Upper lobe of right lung (tissue), 1 donor: Measurements from ENCODE around the gene PCDHGB2. TPM values are rescaled to one million over a fixed set of nuclear protein-coding genes. Genes with fewer than 3 reads are reported as not detected.
A peak's percentile ranks its signal among the peaks of the same experiment; 100 is the strongest.
"Not testable (repeated sequence)": the region's sequence is repeated elsewhere in the genome, so short reads cannot be mapped to it uniquely, and the experiment has no call there.

ENCODE experiments used
- ATAC-seq: fragments of 200-7000 bp; cut with Tn5 transposase; one replicate; pipeline ENCODE4 v1.9.1; 2020; ENCODE audit warnings: mild to moderate bottlenecking, moderate library complexity
- DNase-seq: peaks from one replicate; pipeline ENCODE4 v3.0.0-alpha.2; 2020
- H3K27ac ChIP-seq: fragments of 200-600 bp; one replicate; pipeline ENCODE4 v1.8.0; 2022
- H3K27me3 ChIP-seq: fragments of 200-600 bp; one replicate; pipeline ENCODE4 v1.8.0; 2022; ENCODE audit warnings: mild to moderate bottlenecking
- H3K36me3 ChIP-seq: fragments of 200-600 bp; one replicate; pipeline ENCODE4 v1.8.0; 2022
- H3K4me1 ChIP-seq: fragments of 200-600 bp; one replicate; pipeline ENCODE4 v1.8.0; 2022
- H3K4me3 ChIP-seq: fragments of 200-600 bp; one replicate; pipeline ENCODE4 v1.8.0; 2022; ENCODE audit warnings: mild to moderate bottlenecking
- H3K9me3 ChIP-seq: fragments of 200-600 bp; one replicate; pipeline ENCODE4 v1.8.0; 2022
- CTCF ChIP-seq: fragments of 200-600 bp; IDR thresholded peaks from one replicate; pipeline ENCODE4 v1.8.0; 2022; ENCODE audit warnings: antibody characterized with exemption
- intact Hi-C: fragments of 100-400 bp; cut with DNase I; formaldehyde crosslinking; loops from one replicate; pipeline ENCODE4 v1.11.0; 2022
- total RNA-seq: library from RNA; stranded (reverse); fragmentation: NEBNext Ultra II Directional; extraction: Animal tissue kit (Norgen Biotek cat#: 25700); gene quantifications from one replicate; pipeline ENCODE4 v1.2.1, GENCODE V29; 2021
- donor health status: DM: no; HTN: yes; CAD: no; lungs with severe emphysema.

The PCDHGB2 gene
- total RNA-seq, 1 donor from 2014 or later = 3.8 TPM

DNA sequence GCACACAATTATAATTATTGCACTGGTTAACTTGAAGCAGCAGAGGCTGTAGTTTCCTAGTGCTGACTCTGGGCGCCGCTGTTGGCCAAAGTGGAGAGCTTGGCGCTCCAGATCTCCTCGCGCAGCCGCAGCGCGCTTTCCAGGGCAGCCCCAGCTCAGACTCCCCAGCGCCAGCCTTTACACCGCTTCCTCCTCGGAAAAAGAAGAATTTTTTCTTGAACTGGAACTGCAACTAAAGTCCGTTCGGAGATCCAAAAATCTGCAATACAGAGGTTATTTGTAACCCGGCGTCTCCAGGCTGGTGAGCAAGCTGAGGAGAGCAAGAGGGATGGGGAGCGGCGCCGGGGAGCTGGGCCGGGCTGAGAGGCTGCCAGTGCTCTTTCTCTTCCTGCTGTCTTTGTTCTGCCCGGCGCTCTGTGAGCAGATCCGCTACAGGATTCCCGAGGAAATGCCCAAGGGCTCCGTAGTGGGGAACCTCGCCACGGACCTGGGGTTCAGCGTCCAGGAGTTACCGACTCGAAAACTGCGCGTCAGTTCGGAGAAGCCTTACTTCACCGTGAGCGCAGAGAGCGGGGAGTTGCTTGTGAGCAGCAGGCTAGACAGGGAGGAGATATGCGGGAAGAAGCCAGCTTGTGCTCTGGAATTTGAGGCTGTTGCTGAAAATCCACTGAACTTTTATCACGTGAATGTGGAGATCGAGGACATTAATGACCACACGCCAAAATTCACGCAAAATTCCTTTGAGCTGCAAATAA, 27.9 kb downstream of the PCDHGB2 start, which contains the start of gene PCDHGB4:
Gene PCDHGB4, plus strand, starts transcription at position 142 of the 755 bp plus-strand sequence. Its CDS starts 187 bp downstream, at position 329.
- peaks cover 31% of the 10 kb centered on the region for H3K9me3 ChIP-seq
- H3K27me3 ChIP-seq, intact Hi-C loops, H3K27ac ChIP-seq, H3K4me1 ChIP-seq, H3K36me3 ChIP-seq, H3K4me3 ChIP-seq: not testable (repeated sequence)
- peak; percentile 42 for TF ChIP-seq CTCF
- peak; percentile 92 for ATAC-seq
- DNase-seq = peak; percentile 74

DNA sequence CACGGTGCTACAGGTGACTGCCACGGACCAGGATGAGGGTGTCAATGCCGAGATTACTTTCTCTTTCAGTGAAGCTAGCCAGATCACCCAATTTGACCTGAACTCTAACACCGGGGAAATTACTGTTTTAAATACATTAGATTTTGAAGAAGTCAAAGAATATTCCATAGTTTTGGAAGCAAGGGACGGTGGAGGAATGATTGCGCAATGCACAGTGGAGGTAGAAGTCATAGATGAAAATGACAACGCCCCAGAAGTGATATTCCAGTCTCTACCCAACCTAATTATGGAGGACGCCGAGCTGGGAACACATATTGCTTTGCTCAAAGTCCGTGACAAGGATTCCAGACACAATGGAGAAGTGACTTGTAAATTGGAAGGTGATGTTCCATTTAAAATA, 28.9 kb downstream of the PCDHGB2 start:
- H3K27ac ChIP-seq = no peak overlapping the region
- intact Hi-C loops = no loop called here
- no peak for TF ChIP-seq CTCF
- H3K36me3 ChIP-seq = no peaks in the 10 kb centered on the region
- peaks cover 10% of the 10 kb centered on the region for H3K27me3 ChIP-seq
- no peak for ATAC-seq
- H3K4me3 ChIP-seq = no peak overlapping the region
- H3K4me1 ChIP-seq = no peaks in the 10 kb centered on the region
- no peak for DNase-seq
- peaks cover 40% of the 10 kb centered on the region for H3K9me3 ChIP-seq

- Histone ChIP-seq H3K27me3 (peaks cover 16% of the 10 kb centered on the region), H3K4me3 (no peak overlapping the region), H3K4me1 (no peaks in the 10 kb centered on the region), H3K27ac (no peak overlapping the region), H3K9me3 (peaks cover 39% of the 10 kb centered on the region), H3K36me3 (no peaks in the 10 kb centered on the region)
- no peak for DNase-seq
- no peak for ATAC-seq
- TF ChIP-seq CTCF = no peak
- intact Hi-C loops = no loop called here
Observed at GRCh38 chr5:141389153-141390042, 29.6 kb downstream of the PCDHGB2 start.

- TF ChIP-seq CTCF = peak; percentile 12
- Histone ChIP-seq H3K27me3 (peaks cover 16% of the 10 kb centered on the region), H3K4me3 (no peak within 1 kb of the TSS), H3K36me3 (no peaks in the 10 kb centered on the region), H3K4me1 (no peaks in the 10 kb centered on the region), H3K9me3 (peaks cover 36% of the 10 kb centered on the region), H3K27ac (no peak within 1 kb of the TSS)
- intact Hi-C loops = no loop called here
- no peak for DNase-seq
- ATAC-seq = no peak
Observed at GRCh38 chr5:141392429-141393198, 32.8 kb downstream of the PCDHGB2 start, which contains the start of gene PCDHGA8. Gene PCDHGA8, plus strand, starts transcription at chr5:141392633. Its CDS starts 181 bp downstream, at chr5:141392814.

DNA sequence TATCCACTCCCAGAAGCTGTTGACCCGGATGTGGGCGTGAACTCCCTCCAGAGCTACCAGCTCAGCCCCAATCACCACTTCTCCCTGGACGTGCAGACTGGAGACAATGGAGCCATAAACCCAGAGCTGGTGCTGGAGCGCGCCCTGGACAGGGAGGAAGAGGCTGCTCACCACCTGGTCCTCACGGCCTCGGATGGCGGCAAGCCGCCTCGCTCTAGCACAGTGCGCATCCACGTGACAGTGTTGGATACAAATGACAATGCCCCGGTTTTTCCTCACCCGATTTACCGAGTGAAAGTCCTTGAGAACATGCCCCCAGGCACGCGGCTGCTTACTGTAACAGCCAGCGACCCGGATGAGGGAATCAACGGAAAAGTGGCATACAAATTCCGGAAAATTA, 33.5 kb downstream of the PCDHGB2 start:
- ATAC-seq (no peak), DNase-seq (no peak)
- Histone ChIP-seq H3K36me3 (no peaks in the 10 kb centered on the region), H3K4me1 (no peaks in the 10 kb centered on the region), H3K4me3 (no peak overlapping the region), H3K27me3 (peaks cover 16% of the 10 kb centered on the region), H3K27ac (no peak overlapping the region), H3K9me3 (peaks cover 36% of the 10 kb centered on the region)
- no peak for TF ChIP-seq CTCF
- intact Hi-C loops = no loop called here

DNA sequence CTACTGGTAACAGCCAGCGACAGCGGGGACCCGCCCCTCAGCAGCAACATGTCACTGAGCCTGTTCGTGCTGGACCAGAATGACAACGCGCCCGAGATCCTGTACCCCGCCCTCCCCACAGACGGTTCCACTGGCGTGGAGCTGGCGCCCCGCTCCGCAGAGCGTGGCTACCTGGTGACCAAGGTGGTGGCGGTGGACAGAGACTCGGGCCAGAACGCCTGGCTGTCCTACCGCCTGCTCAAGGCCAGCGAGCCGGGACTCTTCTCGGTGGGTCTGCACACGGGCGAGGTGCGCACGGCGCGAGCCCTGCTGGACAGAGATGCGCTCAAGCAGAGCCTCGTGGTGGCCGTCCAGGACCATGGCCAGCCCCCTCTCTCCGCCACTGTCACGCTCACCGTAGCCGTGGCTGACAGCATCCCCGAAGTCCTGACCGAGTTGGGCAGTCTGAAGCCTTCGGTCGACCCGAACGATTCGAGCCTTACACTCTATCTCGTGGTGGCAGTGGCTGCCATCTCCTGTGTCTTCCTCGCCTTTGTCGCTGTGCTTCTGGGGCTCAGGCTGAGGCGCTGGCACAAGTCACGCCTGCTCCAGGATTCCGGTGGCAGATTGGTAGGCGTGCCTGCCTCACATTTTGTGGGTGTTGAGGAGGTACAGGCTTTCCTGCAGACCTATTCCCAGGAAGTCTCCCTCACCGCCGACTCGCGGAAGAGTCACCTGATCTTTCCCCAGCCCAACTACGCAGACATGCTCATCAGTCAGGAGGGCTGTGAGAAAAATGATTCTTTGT, 34.8 kb downstream of the PCDHGB2 start:
- ATAC-seq, H3K27ac ChIP-seq, H3K36me3 ChIP-seq, H3K4me3 ChIP-seq, H3K4me1 ChIP-seq, DNase-seq, intact Hi-C loops: not testable (repeated sequence)
- peaks cover 23% of the 10 kb centered on the region for H3K27me3 ChIP-seq
- H3K9me3 ChIP-seq = peaks cover 29% of the 10 kb centered on the region
